Measurements from ENCODE around the gene EFCAB11. TPM values are rescaled to one million over a fixed set of nuclear protein-coding genes. Genes with fewer than 3 reads are reported as not detected.

Gene EFCAB11
- polyA plus RNA-seq, 4 donors: 14.8 to 20.8 (median 18.0) TPM

- DNase-seq (ENCODE audit: low read depth in 4 of 4, low spot score in 2 of 4): no peak
Observed at GRCh38 chr14:89957791-89958190, 3.3 kb upstream of the EFCAB11 start.

DNA sequence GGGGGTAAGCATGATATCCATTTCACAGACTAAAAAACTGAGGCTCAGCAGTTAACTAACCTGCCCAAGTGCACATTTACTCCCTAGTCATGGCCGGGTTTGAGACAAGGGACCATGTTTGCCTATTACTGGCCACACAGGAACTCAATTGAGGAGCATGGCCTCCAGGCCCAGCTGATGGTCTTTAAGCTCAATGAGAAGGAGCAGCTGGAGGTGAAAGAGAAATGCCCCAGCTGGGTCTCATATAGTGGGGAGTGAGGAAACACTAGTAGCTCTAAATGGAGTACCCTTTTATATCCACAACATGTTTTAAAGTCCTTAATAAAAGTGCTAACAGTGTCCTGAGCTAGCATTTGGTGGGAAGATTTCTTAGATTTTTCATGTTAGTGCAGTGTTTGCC is 2.8 kb upstream of the EFCAB11 start:
- DNase-seq (ENCODE audit: low read depth in 4 of 4, low spot score in 2 of 4): no peak

- peak in 1 of 4 donors; percentile 9 for DNase-seq (ENCODE audit: low read depth in 4 of 4, low spot score in 2 of 4)
Observed at GRCh38 chr14:89956661-89957009, 2.1 kb upstream of the EFCAB11 start.

DNA sequence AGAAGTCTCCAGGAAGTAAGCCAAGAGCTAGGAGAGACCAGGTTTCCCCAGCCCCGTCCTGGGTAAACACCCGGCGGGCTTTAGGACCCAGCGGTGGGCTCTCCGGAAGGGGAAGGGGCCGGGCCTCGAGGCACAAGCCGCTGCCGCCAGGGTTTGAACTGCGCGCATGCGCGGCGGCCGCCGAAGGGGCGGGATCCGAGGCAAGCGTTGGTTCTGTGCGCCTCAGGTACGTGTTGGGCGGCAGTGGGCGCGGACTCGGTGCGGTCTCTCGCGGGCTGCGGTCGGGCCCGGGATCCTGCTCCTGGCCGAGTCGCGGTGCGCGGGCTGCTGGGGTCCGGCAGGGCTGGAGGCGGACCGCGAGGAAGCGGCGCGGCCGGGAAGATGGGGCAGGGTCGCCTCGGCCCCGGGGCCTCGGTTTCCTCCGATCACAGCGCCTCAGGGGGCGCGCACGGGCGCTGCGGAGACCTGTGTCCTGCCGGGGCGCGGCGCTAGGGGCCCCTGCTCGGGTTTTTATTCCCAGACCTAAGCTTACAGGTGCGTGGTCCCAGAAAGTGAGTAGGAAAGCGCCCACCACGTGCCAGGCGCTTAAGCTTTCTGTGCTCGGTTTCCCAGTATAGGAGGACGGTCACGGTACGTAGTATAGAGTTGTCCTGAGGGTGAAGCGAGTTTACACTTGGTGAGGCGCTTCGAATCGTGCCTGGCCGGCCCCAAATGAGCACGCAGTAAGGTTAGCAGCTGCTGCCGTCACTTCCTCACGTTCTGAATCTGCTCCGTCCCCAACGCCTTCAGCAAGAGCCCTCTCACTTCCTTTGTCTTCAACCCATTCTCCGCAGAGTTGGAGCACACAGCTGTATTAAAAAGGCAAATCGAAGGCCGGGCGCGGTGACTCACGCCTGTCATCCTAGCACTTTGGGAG is 1.5 kb upstream of the EFCAB11 start, which contains the start of gene TDP1:
TDP1 (plus strand) TSS at position 183 of the 916 bp plus-strand sequence. CDS start 7,188 bp downstream, outside the sequence.
- peak; percentile 87 to 95 (median 90) for DNase-seq (ENCODE audit: low read depth in 4 of 4, low spot score in 2 of 4)

- DNase-seq (ENCODE audit: low read depth in 4 of 4, low spot score in 2 of 4): no peak
Observed at GRCh38 chr14:89955022-89955744, 653 bp upstream of the EFCAB11 start.

GRCh38 chr14:89953602-89954001 is 928 bp downstream of the EFCAB11 start:
- DNase-seq (ENCODE audit: low read depth in 4 of 4, low spot score in 2 of 4): no peak

GRCh38 chr14:89952576-89952975 is 2.0 kb downstream of the EFCAB11 start:
- DNase-seq (ENCODE audit: low read depth in 4 of 4, low spot score in 2 of 4): no peak

GRCh38 chr14:89947344-89947743 is 7.2 kb downstream of the EFCAB11 start:
- DNase-seq (ENCODE audit: low read depth in 4 of 4, low spot score in 2 of 4): no peak

DNA sequence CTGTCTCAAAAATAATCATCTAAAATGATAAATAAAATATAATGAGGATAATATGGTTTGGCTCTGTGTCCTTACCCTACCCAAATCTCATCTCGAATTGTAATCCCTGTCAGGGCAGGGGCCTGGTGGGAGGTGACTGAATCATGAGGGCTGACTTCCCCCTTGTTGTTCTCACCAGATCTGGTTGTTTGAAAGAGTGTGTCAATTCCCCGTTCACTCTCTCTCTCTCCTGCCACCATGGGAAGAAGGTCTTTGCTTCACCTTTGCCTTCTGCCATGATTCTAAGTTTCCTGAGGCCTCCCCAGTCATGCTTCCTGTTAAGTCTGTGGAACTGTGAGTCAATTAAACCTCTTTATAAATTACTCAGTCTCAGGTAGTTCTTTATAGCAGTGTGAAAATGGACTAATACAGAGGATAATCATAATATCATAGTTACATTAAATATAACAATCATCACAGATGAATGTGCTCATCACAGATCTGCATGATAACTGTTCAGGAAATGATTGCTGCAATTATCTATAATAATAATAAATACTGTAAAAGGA is 12.6 kb downstream of the EFCAB11 start:
- no peak for DNase-seq (ENCODE audit: low read depth in 4 of 4, low spot score in 2 of 4)

DNA sequence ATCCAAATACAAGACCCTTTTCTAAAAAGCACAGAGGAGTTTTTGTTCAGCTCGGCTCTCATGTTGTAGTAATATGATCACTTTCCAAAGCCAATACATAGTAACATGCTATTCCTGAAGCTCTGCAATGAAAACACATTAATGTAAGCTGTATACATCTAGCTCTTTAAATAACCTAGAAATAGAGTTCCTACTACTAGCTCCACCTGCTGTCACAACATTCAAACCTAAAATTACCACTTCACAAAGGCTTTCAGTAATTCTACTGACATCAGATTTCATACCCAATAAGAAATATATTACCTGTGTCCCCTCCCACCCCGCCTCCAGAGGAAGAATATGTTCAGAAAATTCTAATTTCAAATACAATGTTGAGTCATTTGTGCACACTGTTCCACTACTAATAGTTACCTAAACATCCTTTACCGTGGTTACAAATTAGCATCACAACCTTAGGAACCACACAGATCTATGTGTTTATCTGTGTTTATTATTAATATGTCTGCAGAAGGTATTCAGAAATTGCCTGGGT is 17.8 kb downstream of the EFCAB11 start:
- no peak for DNase-seq (ENCODE audit: low read depth in 4 of 4, low spot score in 2 of 4)

- DNase-seq (ENCODE audit: low read depth in 4 of 4, low spot score in 2 of 4): no peak
Observed at GRCh38 chr14:89933002-89933401, 21.5 kb downstream of the EFCAB11 start.

DNA sequence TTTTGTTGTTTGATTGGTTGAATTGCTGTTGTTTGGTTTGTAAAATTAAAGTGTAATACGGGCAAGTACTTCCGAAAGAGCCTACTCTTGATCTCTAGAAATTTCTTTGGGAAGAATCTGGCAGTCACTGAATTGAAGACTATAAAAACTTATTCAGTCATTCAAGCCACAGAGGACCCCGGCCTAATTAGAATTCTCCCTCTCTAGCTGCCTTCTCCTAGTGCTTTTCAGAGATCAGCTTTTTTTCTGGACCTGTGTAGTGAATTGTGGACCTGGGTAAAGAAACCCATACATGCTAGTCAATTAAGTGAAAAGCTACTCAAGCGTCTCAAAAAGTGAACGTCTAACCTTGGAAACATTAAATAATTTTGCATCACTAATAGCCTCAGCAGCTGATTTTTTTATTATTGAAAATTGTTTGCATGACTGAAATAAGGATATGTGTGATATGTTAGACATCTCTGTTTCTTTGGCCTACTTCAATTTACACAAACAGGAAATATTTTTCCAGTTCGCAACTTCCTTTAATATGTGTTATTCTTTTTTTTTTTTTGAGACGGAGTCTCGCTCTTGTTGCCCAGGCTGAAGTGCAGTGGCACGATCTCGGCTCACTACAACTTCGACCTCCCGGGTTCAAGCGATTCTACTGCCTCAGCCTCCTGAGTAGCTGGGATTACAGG is 27.2 kb downstream of the EFCAB11 start:
- DNase-seq (ENCODE audit: low read depth in 4 of 4, low spot score in 2 of 4): no peak

DNA sequence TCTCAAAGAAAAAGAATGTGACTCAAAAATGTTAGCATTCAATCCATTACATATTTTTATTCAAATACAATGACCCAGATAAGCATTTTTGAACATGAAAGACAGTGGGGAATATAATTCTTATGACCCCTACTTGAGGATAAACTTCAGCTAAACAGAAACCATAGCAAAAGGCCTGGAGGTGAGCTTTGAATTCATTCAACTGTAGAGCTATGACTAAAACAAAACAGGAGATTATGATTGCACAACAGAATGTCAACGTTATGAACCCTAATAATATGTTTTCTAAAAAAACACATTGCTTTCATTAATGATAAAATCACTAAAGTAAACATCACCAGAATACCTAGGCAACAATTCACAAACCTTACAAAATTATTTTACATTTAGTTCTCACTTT is 27.8 kb downstream of the EFCAB11 start:
- no peak for DNase-seq (ENCODE audit: low read depth in 4 of 4, low spot score in 2 of 4)

DNA sequence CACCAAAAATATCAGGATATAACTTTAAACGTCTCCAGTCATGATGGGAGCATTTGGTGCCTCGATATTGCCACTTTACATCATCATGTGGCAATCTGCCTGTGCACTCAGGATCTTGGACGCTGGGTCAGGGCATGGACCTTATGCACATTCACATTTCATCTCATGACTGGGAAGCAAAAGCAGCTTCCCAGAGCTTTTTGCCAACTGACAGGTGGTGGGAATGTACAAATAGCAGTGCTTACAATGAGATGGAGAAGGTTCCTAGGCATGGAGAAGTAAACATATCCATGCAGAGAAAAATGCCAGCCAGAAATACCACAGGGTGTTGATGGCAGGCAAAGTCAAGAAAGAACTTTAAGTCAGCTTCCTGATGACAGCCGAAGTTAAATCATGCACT is 30.3 kb downstream of the EFCAB11 start:
- no peak for DNase-seq (ENCODE audit: low read depth in 4 of 4, low spot score in 2 of 4)

- DNase-seq (ENCODE audit: low read depth in 4 of 4, low spot score in 2 of 4): no peak
Observed at GRCh38 chr14:89922031-89922907, 32.3 kb downstream of the EFCAB11 start.

DNA sequence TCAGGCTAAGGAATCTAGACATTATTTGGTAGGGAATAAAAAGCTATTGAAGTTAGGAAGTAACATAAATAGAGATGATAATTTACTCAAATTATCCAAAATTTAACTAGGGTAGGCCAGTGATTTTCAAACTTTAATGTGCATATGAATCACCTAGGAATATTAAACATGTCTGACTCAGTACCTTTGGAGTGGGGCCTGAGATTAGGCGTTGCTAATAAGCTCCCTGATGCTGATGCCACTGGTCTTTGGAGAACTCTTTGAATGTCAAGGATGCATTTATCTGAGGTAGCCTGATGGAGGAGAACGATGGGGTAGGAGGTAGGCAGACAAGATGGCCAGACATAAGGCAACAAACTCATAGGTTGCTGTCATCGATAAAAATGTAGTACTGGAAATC is 33.2 kb downstream of the EFCAB11 start:
- no peak for DNase-seq (ENCODE audit: low read depth in 4 of 4, low spot score in 2 of 4)

DNA sequence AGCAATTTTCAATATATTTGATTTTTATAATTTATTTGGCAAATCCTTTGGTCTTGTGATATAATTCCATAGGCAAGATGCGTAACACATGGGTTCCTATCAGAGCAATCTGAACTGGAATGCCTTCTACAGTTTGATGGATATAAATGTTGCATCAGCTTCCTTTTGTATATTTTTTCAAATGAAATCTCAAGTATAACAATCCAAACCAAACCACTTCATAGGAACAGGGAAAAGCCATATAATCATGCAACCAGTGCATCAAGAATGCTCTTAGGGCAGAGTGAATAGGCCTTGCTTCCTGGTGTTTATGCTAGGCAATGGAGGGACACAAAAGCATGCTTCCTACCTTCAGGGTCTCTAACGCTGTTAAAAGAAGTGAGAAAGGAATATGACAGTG is 34.5 kb downstream of the EFCAB11 start:
- no peak for DNase-seq (ENCODE audit: low read depth in 4 of 4, low spot score in 2 of 4)

- no peak for DNase-seq (ENCODE audit: low read depth in 4 of 4, low spot score in 2 of 4)
Observed at GRCh38 chr14:89918721-89919120, 35.8 kb downstream of the EFCAB11 start.

DNA sequence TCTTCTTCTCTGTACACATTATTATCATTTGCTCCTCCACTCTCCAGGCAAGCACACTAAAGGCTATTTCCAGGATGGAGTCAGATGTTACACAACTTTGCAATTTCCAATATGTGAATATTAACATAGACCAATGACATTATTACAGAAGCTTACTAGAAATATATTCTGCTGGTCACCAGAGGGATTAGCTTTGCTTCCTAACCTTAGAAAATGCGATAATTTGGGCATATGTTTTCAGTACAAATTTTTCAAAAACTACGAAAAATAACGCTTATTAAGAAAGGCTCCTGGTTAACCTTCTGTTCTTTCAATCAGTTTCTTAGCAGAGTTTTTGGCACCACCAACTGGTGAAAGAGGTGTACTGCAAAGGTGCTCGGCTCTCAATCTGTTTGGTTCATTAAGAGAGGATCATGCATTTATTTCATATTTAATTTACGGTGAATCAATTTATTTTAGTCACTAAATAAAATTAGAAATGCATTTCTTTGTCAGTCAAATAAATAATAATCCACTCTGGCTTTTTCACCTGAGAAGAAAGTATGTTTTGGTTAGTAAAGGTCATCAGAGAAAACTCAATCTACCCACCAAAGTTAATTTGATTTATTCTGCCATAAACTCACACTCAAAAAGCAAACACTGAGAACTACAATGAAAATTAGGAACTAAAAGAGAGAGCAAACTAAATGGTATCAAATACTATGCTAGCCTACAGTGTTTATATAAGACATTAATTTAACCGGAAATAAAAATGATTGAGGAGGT is 39.2 kb downstream of the EFCAB11 start:
- peak in 2 of 4 donors; percentile 42 to 57 for DNase-seq (ENCODE audit: low read depth in 4 of 4, low spot score in 2 of 4)

All from left renal cortex interstitium (tissue), 4 donors.